H9 (cell line): ENCODE measurements around the gene NAA10. TPM values are rescaled to one million over a fixed set of nuclear protein-coding genes. Genes with fewer than 3 reads are reported as not detected.

Experiments
- DNase-seq: peaks from one replicate; pipeline ENCODE4 v3.0.0-alpha.2; 2017
- H2AFZ ChIP-seq: one replicate; pipeline ENCODE4 v1.6.1; 2013; ENCODE audit warnings: mild to moderate bottlenecking, low read length, control low read depth, moderate library complexity
- H2AK5ac ChIP-seq: 2 replicates; pipeline ENCODE4 v1.6.1; 2013; ENCODE audit warnings: low read length, control low read depth, mixed read lengths; ENCODE audit not compliant: insufficient read length
- H2BK120ac ChIP-seq: one replicate; pipeline ENCODE4 v1.6.1; 2013; ENCODE audit warnings: low read depth, mild to moderate bottlenecking, low read length, control low read depth, inconsistent platforms; ENCODE audit not compliant: poor library complexity, severe bottlenecking
- H2BK12ac ChIP-seq: 2 replicates; pipeline ENCODE4 v1.6.1; 2013; ENCODE audit warnings: low read length, control low read depth, mixed read lengths, low read depth; ENCODE audit not compliant: insufficient read length
- H2BK15ac ChIP-seq: 2 replicates; pipeline ENCODE4 v1.6.1; 2013; ENCODE audit warnings: low read depth, low read length, control low read depth
- H2BK20ac ChIP-seq: one replicate; pipeline ENCODE4 v1.6.1; 2013; ENCODE audit warnings: low read depth, mild to moderate bottlenecking, low read length, control low read depth, inconsistent platforms; ENCODE audit not compliant: poor library complexity, severe bottlenecking
- H2BK5ac ChIP-seq: 2 replicates; pipeline ENCODE4 v1.6.1; 2013; ENCODE audit warnings: low read length, control low read depth, mixed read lengths; ENCODE audit not compliant: insufficient read length
- H3K14ac ChIP-seq: 2 replicates; pipeline ENCODE4 v1.6.1; 2013; ENCODE audit warnings: low read length, control low read depth; ENCODE audit not compliant: insufficient read depth
- H3K18ac ChIP-seq: 2 replicates; pipeline ENCODE4 v1.6.1; 2013; ENCODE audit warnings: low read depth, mild to moderate bottlenecking, mixed read lengths, low read length, control low read depth; ENCODE audit not compliant: insufficient read length
- H3K23ac ChIP-seq: 2 replicates; pipeline ENCODE4 v1.6.1; 2013; ENCODE audit warnings: low read length, control low read depth, mixed read lengths, low read depth; ENCODE audit not compliant: insufficient read length
- H3K23me2 ChIP-seq: 2 replicates; pipeline ENCODE4 v1.6.1; 2013; ENCODE audit warnings: low read depth, mild to moderate bottlenecking, mixed read lengths, low read length, control low read depth; ENCODE audit not compliant: insufficient read length, poor library complexity, severe bottlenecking
- H3K27ac ChIP-seq: 2 replicates; pipeline ENCODE4 v1.5.1; 2013; ENCODE audit warnings: low read length, control low read depth, mixed read lengths, low read depth; ENCODE audit not compliant: insufficient read length
- H3K27me3 ChIP-seq: 2 replicates; pipeline ENCODE4 v1.6.1; 2013; ENCODE audit warnings: low read length, control low read depth, inconsistent platforms; ENCODE audit not compliant: insufficient read depth
- H3K4ac ChIP-seq: 2 replicates; pipeline ENCODE4 v1.6.1; 2013; ENCODE audit warnings: low read depth, mild to moderate bottlenecking, control low read depth, inconsistent platforms, low read length, moderate library complexity
- H3K4me1 ChIP-seq: 2 replicates; pipeline ENCODE4 v1.6.1; 2013; ENCODE audit warnings: low read length, control low read depth, inconsistent platforms; ENCODE audit not compliant: insufficient read depth
- H3K4me2 ChIP-seq: 2 replicates; pipeline ENCODE4 v1.6.1; 2013; ENCODE audit warnings: low read length, control low read depth, mixed read lengths; ENCODE audit not compliant: insufficient read length, insufficient read depth
- H3K56ac ChIP-seq: 2 replicates; pipeline ENCODE4 v1.6.1; 2013; ENCODE audit warnings: low read depth, mild to moderate bottlenecking, mixed read lengths, low read length, control low read depth; ENCODE audit not compliant: insufficient read length
- H3K79me1 ChIP-seq: 2 replicates; pipeline ENCODE4 v1.6.1; 2013; ENCODE audit warnings: low read depth, mild to moderate bottlenecking, moderate library complexity, low read length, control low read depth, inconsistent platforms; ENCODE audit not compliant: insufficient read depth, poor library complexity, severe bottlenecking
- H3K79me2 ChIP-seq: 2 replicates; pipeline ENCODE4 v1.6.1; 2013; ENCODE audit warnings: low read length, control low read depth, inconsistent platforms; ENCODE audit not compliant: insufficient read depth
- H3K9ac ChIP-seq: 2 replicates; pipeline ENCODE4 v1.6.1; 2013; ENCODE audit warnings: low read length, control low read depth, mixed read lengths; ENCODE audit not compliant: insufficient read length; ENCODE audit errors: extremely low read depth
- H3K9me3 ChIP-seq: one replicate; pipeline ENCODE4 v1.6.1; 2013; ENCODE audit warnings: low read depth, low read length, inconsistent platforms; ENCODE audit not compliant: control insufficient read depth
- H3T11ph ChIP-seq: one replicate; pipeline ENCODE4 v1.6.1; 2013; ENCODE audit warnings: mild to moderate bottlenecking, low read length, control low read depth, inconsistent platforms
- H4K20me1 ChIP-seq: one replicate; pipeline ENCODE4 v1.6.1; 2013; ENCODE audit not compliant: control insufficient read depth, insufficient read length, insufficient read depth
- H4K5ac ChIP-seq: 2 replicates; pipeline ENCODE4 v1.6.1; 2013; ENCODE audit warnings: low read depth, mild to moderate bottlenecking, mixed read lengths, low read length, control low read depth; ENCODE audit not compliant: insufficient read length
- H4K8ac ChIP-seq: replicated peaks from 2 replicates; pipeline ENCODE4 v1.6.1; 2013; ENCODE audit warnings: low read length, control low read depth, mixed read lengths, low read depth; ENCODE audit not compliant: insufficient read length
- H4K91ac ChIP-seq: 2 replicates; pipeline ENCODE4 v1.6.1; 2013; ENCODE audit warnings: low read depth, mild to moderate bottlenecking, moderate library complexity, mixed read lengths, low read length, control low read depth; ENCODE audit not compliant: insufficient read length
- H3K27ac Mint-ChIP-seq, 3 experiments: 2 replicates in 2 of 3; 3 replicates in 1 of 3; pipeline ENCODE4 v1.8.0; 2020 to 2021; ENCODE audit warnings: mixed read lengths in 3 of 3, mild to moderate bottlenecking in 1 of 3, moderate library complexity in 1 of 3
- H3K27me3 Mint-ChIP-seq: 2 replicates; pipeline ENCODE4 v1.8.0; 2021; ENCODE audit warnings: low read depth, mild to moderate bottlenecking, moderate library complexity, mixed read lengths
- H3K36me3 Mint-ChIP-seq, 3 experiments: 2 replicates in 2 of 3; 3 replicates in 1 of 3; pipeline ENCODE4 v1.8.0; 2020 to 2021; ENCODE audit warnings: low read depth in 3 of 3, mixed read lengths in 3 of 3; ENCODE audit not compliant: insufficient read depth in 1 of 3
- H3K4me1 Mint-ChIP-seq, 2 experiments: 2 replicates each; pipeline ENCODE4 v1.8.0; 2020; ENCODE audit warnings: mixed read lengths in 2 of 2
- H3K4me3 Mint-ChIP-seq, 2 experiments: 2 replicates in 1 of 2; 3 replicates in 1 of 2; pipeline ENCODE4 v1.8.0; 2020 to 2021; ENCODE audit warnings: mild to moderate bottlenecking in 2 of 2, mixed read lengths in 2 of 2, moderate library complexity in 1 of 2
- H3K9me3 Mint-ChIP-seq, 2 experiments: 2 replicates in 1 of 2; 3 replicates in 1 of 2; pipeline ENCODE4 v1.8.0; 2020; ENCODE audit warnings: mild to moderate bottlenecking in 2 of 2, mixed read lengths in 2 of 2, moderate library complexity in 1 of 2
- CTCF ChIP-seq: fragments of 200-600 bp; sonication (generic); conservative IDR thresholded peaks from 3 replicates; pipeline ENCODE4 v1.8.0; 2021; ENCODE audit warnings: antibody characterized with exemption, mild to moderate bottlenecking
- WGBS: extraction: QIAGEN DNeasy Blood & Tissue Kit; methylation state at CpG from one replicate; pipeline ENCODE4 v1.1.7; 2013; ENCODE audit warnings: missing lambda C conversion rate, low lambda C conversion rate, mixed read lengths; ENCODE audit not compliant: insufficient read length; ENCODE audit errors: extremely low coverage; 5-methylcytosine and 5-hydroxymethylcytosine counted together
- total RNA-seq: library from RNA; stranded (reverse); gene quantifications from 2 replicates; pipeline ENCODE4 v1.2.1, GENCODE V29; 2021

Gene NAA10
- total RNA-seq, 1 experiment from 2014 or later = 101 TPM

GRCh38 chrX:153968255-153968654 lies 33.4 kb upstream of the NAA10 start:
- Histone ChIP-seq H3K9ac (no peak overlapping the region), H4K5ac (no peak overlapping the region), H2AFZ (no peak overlapping the region), H3K27ac (no peak overlapping the region), H3K4me2 (peak overlapping the region; percentile 80), H3K9me3 (no peaks in the 10 kb centered on the region), H2BK20ac (no peak overlapping the region), H3K23ac (no peak overlapping the region), H3K27me3 (no peaks in the 10 kb centered on the region), H2BK120ac (no peak overlapping the region), H4K20me1 (no peaks in the 10 kb centered on the region), H2AK5ac (no peak overlapping the region), H3K4ac (no peak overlapping the region), H2BK5ac (no peak overlapping the region), H2BK12ac (no peak overlapping the region), H3K23me2 (peaks cover 16% of the 10 kb centered on the region), H3K79me2 (peaks cover 50% of the 10 kb centered on the region; the same call in 1 of the 2 replicates), H4K8ac (no peak overlapping the region), H3K18ac (no peak overlapping the region), H3T11ph (no peak overlapping the region), H4K91ac (no peak overlapping the region), H2BK15ac (no peak overlapping the region), H3K79me1 (peaks cover 5% of the 10 kb centered on the region), H3K56ac (no peak overlapping the region), H3K14ac (no peak overlapping the region), H3K4me1 (peaks cover 4% of the 10 kb centered on the region; the same call in 1 of the 2 replicates)
- DNase-seq = no peak
- Mint-ChIP-seq H3K27me3 (no peaks in the 10 kb centered on the region), H3K27ac (peak overlapping the region; percentile 5 to 47 (median 23); a peak in 3 of 7 replicates), H3K4me1 (peaks cover 32 to 42% of the 10 kb centered on the region in 2 experiments), H3K9me3 (peaks cover 3 to 5% of the 10 kb centered on the region in 2 experiments; a peak in 3 of 5 replicates), H3K4me3 (peak overlapping the region; percentile 100), H3K36me3 (peaks cover 18 to 42% (median 24%) of the 10 kb centered on the region in 3 experiments)
- no CpG with 5 or more reads among the region's 9 CpGs for WGBS
- no peak for TF ChIP-seq CTCF
